HFF-Myc (cell line): ENCODE results near the gene PRMT1.

Source experiments
- DNase-seq: peaks from one replicate; pipeline ENCODE4 v3.0.0-alpha.2; 2011; ENCODE audit warnings: low read depth; ENCODE audit errors: extremely low read depth
- H3K4me3 ChIP-seq: replicated peaks from 2 replicates; pipeline ENCODE4 v1.5.1; 2011; ENCODE audit warnings: low read depth, mild to moderate bottlenecking, control low read depth, low read length
- TF ChIP-seq, protein P1 (sequence below): IDR thresholded peaks from 2 replicates; pipeline ENCODE4 v1.5.1; 2012; ENCODE audit warnings: mild to moderate bottlenecking, low read depth, low read length, control low read depth; ENCODE audit errors: missing control alignments

The PRMT1 gene

DNA sequence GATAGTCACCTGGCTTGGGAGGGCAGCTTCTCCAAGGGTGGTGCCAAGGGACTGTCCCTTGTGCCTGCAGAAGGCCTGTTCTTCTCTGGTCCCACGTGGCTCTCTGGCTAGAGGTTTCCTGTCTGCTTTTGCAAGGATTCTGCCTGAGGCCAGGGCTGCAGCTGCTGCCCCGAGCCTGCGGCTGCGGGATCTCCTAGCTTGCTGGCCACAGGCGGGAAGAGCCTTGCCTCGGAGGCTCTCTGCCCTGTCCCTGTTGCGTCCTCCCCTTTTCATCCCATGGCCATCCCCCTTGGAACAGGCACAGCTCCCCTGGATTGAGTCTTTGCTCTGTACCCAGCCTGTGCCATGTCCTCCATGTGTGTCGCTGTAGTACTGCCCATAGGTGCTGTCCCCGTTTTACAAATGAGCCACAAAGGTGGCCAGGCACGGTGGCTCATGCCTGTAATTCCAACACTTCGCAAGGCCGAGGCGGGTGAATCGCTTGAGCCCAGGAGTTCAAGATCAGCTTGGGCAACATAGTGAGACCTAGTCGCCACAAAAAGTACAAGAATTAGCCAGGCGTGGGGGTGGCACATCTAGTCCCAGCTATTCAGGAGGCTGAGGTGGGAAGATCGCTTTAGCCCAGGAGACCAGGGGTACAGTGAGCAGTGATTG lies 20.5 kb upstream of the PRMT1 start:
- TF ChIP-seq, protein P1, sequence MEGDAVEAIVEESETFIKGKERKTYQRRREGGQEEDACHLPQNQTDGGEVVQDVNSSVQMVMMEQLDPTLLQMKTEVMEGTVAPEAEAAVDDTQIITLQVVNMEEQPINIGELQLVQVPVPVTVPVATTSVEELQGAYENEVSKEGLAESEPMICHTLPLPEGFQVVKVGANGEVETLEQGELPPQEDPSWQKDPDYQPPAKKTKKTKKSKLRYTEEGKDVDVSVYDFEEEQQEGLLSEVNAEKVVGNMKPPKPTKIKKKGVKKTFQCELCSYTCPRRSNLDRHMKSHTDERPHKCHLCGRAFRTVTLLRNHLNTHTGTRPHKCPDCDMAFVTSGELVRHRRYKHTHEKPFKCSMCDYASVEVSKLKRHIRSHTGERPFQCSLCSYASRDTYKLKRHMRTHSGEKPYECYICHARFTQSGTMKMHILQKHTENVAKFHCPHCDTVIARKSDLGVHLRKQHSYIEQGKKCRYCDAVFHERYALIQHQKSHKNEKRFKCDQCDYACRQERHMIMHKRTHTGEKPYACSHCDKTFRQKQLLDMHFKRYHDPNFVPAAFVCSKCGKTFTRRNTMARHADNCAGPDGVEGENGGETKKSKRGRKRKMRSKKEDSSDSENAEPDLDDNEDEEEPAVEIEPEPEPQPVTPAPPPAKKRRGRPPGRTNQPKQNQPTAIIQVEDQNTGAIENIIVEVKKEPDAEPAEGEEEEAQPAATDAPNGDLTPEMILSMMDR, result no peak
- no peak overlapping the region for H3K4me3 ChIP-seq
- no peak for DNase-seq

DNA sequence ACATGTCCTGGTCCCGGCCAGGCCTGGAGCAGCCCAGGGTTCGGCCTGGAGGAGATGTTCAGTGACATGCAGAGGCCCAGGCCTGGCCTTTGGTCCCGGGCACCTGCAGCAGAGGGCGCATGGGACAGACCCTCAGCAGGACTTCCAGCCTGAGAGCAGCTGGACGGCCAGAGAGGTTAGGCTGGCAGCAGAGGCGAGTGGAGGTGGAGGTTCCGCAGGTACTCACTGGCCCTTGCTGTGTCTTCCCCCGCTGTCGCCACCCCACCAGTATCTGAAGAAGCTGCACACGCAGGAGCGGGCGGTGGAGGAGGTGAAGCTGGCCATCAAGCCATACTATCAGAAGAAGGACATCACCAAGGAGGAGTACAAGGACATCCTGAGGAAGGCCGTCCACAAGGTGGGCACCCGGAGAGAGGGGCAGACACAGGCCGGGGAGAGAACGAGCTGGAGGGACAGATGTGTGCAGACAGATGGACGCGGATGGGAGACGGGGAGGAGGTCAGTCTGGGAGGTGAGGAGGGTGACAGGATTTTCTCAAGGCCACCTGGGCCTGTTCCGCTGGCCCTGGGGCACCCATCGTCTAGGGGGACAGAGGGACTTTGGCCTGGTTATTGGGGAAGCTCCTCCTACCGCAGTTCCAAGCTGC lies 19.5 kb upstream of the PRMT1 start:
- no peak overlapping the region for H3K4me3 ChIP-seq
- no peak for DNase-seq

DNA sequence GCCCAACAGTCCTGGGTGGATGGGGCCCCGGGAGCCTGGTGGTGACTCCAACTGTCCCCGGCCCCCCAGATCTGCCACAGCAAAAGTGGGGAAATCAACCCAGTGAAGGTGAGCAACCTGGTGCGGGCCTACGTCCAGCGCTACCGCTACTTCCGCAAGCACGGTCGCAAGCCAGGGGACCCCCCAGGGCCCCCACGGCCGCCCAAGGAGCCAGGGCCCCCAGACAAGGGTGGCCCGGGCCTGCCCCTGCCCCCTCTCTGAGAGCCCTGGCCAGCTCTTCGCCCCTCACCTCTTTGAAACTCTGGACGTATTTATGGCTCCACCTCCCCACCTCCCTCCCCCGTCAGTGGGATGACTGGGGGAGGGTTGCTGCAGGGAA lies 18.9 kb upstream of the PRMT1 start:
- H3K4me3 ChIP-seq, result no peak overlapping the region
- no peak for DNase-seq
- TF ChIP-seq, protein P1, result no peak

More for the DNA sequence above, 19.5 kb upstream of the PRMT1 start:
- TF ChIP-seq, protein P1, result no peak

DNA sequence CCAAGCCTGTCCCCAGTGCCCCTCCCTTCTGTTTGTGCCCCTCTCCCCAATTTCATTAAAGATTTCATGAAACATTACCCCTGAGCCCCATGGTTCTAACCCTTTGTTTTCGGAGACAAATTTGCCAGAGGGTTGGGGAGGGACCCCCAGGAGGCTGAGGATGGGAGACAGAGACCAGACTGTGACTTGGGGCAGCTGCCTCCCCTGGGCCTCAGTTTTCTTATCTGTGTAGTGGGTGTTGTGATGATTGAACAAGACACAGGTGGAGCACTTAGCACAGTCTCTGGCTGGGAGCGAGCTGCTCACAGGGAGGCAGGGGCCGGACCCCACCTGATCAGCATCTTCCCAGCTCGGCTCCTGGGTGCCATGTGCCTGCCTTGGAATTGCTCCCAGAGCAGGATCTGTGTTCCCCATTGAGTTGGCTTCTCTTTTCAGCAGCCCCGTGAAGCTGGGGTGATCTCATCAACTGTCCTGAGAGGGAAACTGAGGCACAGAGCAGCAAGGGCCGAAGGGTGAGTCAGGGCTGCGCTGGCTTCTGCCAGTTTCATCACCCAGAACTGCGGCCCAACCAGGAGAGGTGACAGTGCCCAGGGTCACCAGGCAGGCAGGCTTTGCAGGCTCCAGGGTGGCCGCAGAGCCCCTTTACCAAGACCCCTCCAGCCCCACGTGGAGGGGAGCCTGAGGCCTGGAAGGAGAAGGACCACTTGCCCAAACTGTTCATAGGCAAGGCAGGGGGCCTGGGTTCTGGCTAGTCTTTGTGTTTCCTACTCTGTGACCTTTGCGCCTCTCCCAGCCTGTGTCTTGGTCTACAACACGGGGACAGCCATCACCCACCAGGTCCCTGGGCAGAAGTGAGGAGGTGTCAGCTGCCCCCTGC lies 18.3 kb upstream of the PRMT1 start:
- DNase-seq, result no peak
- TF ChIP-seq, protein P1, result no peak
- no peak overlapping the region for H3K4me3 ChIP-seq

DNA sequence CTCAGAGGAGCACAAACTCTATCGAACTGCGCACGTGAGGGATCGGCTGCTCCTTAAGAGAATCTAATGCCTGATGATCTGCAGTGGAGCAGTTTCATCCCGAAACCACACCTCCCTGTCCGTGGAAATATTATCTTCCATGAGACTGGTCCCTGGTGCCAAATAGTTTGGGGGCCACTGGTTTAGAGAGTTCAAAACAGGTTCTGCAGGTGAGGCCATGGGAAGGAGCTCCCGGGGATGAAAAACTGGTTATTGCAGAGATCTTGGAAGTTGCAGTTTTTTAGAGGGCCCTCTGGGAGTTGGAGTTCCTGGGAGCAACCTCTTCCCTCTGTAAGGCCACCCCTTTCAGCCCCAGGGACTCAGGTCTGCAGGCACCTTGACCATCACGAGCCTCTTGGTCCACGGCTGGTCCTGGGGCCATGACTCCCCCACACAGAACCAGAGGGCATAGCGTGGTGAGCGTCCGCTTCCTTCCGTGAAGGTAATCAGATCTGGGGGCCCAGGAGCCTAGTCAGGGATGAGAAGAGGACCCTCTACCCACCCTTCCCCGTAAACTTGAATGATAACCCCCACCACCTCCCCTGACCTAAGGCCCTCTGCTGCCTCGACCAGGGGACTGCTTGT lies 16.6 kb upstream of the PRMT1 start:
- TF ChIP-seq, protein P1, result no peak
- no peak for DNase-seq
- H3K4me3 ChIP-seq, result no peak overlapping the region

DNA sequence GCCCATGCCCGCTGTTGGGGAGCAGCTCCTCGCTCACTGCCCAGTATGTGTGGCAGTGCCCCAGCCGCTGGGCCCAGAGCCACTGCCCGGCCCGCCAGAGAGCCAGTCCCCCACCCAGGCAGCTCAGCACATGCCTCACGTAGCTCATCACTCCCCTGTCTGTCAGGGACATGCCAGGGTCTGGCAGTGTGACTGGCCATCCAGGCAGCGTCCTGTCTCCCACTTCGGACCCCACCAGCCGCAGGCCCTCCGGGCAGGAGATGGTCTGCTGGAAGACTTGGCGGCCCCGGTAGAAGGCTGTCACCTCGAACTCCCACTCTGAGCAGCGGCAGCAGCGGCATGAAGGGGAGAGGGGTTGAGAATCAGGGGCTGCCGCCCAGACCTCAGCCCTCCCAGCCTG lies 15.1 kb upstream of the PRMT1 start:
- DNase-seq, result no peak
- no peak overlapping the region for H3K4me3 ChIP-seq
- TF ChIP-seq, protein P1, result no peak
